ENCODE results near the gene SPRR3.

Gene SPRR3, protein sequence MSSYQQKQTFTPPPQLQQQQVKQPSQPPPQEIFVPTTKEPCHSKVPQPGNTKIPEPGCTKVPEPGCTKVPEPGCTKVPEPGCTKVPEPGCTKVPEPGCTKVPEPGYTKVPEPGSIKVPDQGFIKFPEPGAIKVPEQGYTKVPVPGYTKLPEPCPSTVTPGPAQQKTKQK

DNA sequence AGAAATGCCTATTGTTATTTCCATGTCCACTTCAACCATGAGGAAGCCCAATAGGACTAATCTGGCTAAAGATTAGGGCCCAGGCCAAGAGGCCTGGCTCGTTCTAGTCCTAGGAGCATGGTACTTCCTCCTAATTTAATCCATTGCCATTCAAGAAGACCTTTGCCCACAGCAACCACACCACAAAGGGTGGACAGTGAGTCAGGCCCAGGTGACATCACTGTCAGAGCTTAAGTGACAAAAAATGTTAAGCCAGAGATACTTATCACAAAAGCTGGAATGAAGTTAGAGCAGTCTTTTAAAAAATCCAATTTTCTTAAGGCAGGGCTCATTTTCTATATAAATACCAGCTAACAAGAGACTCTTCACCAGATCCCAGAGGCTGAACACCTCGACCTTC lies at the start of gene SPRR3:
TSS of gene SPRR3 (plus strand) at position 368 of the 400 bp plus-strand sequence. CDS start 1,272 bp downstream, outside the sequence.
- Histone ChIP-seq H3K4me1 (ENCODE audit: insufficient read depth, low read length) (peaks cover 7% of the 10 kb centered on the region; the same call in 1 of the 2 replicates), H3K36me3 (ENCODE audit: insufficient read depth, low read depth, low read length) (no peaks in the 10 kb centered on the region), H3K27ac (ENCODE audit: low read length) (no peak within 1 kb of the TSS), H3K4me3 (ENCODE audit: low read length) (no peak within 1 kb of the TSS), H3K27me3 (ENCODE audit: insufficient read depth, low read length) (no peaks in the 10 kb centered on the region), H3K9me3 (ENCODE audit: insufficient read depth, low read depth, low read length) (no peaks in the 10 kb centered on the region), H3K9ac (ENCODE audit: low read depth, low read length) (no peak within 1 kb of the TSS)

DNA sequence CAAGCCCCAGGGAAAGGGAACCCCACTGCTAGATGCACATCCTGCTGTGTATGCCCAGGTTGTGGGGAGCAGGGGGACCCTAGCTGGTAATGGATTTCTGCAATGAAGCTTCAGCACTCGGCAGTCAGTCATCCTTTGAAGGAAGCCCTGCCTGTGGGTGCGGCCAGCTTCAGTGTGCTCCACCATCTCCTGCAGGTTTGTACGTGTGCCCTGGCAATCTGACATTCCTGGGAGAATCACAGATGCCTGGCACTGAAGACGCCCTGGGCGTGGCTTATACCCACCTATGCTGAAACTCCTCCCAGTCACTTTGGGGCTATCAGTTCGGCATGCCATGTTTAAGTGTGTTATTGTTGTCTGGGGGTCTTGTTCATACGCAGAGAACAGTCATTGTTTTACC lies 47.8 kb upstream of the SPRR3 start:
- Histone ChIP-seq H3K4me1 (ENCODE audit: insufficient read depth, low read length) (no peaks in the 10 kb centered on the region), H3K9ac (ENCODE audit: low read depth, low read length) (no peak overlapping the region), H3K9me3 (ENCODE audit: insufficient read depth, low read depth, low read length) (no peaks in the 10 kb centered on the region; the same call in 1 of the 2 replicates), H3K36me3 (ENCODE audit: insufficient read depth, low read depth, low read length) (no peaks in the 10 kb centered on the region), H3K4me3 (ENCODE audit: low read length) (no peak overlapping the region), H3K27ac (ENCODE audit: low read length) (no peak overlapping the region), H3K27me3 (ENCODE audit: insufficient read depth, low read length) (no peaks in the 10 kb centered on the region)

DNA sequence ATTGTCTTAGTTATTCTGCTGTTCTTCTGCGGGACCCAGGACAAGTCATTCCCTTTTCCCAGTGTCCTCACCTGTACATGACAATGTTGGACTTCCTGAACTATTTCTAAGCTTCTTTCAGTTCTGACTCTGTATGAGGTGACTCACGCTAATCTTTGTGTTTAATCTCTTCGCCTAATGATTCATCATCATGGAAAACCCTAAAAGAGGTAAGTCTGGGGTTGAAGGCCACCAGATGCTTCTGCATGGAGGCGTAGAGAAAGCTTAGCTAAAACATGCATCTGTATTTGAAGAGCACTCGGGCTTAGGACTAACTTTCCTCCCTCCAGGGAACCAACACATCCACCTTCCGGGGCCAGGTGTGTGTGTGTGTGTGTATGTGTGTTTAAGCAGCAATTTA lies 47.1 kb upstream of the SPRR3 start:
- Histone ChIP-seq H3K27ac (ENCODE audit: low read length) (no peak overlapping the region), H3K4me3 (ENCODE audit: low read length) (no peak overlapping the region), H3K9me3 (ENCODE audit: insufficient read depth, low read depth, low read length) (no peaks in the 10 kb centered on the region; the same call in 1 of the 2 replicates), H3K36me3 (ENCODE audit: insufficient read depth, low read depth, low read length) (no peaks in the 10 kb centered on the region), H3K9ac (ENCODE audit: low read depth, low read length) (no peak overlapping the region), H3K27me3 (ENCODE audit: insufficient read depth, low read length) (no peaks in the 10 kb centered on the region), H3K4me1 (ENCODE audit: insufficient read depth, low read length) (no peaks in the 10 kb centered on the region)

DNA sequence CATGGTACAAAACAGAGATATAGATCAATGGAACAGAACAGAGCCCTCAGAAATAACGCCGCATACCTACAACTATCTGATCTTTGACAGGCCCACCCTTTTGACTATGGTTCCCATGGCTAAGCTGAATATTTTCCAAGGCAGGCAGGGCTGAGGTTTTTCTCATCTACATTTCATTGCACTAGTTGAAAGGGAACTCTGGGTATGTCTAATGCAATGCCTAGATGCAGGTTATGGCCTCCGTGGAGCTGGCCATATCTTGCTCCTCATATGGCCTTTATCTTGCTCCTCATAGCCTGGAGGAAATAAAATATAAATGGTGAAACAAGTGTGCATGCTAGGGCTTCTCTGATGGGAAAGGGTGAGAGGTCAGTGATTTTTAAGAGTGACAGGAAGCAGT lies 44.0 kb upstream of the SPRR3 start:
- H3K27me3 ChIP-seq (ENCODE audit: insufficient read depth, low read length) = no peaks in the 10 kb centered on the region; the same call in 1 of the 2 replicates
- H3K9ac ChIP-seq (ENCODE audit: low read depth, low read length) = no peak overlapping the region
- no peak overlapping the region for H3K4me3 ChIP-seq (ENCODE audit: low read length)
- no peaks in the 10 kb centered on the region for H3K9me3 ChIP-seq (ENCODE audit: insufficient read depth, low read depth, low read length)
- no peaks in the 10 kb centered on the region for H3K4me1 ChIP-seq (ENCODE audit: insufficient read depth, low read length)
- no peak overlapping the region for H3K27ac ChIP-seq (ENCODE audit: low read length)
- no peaks in the 10 kb centered on the region for H3K36me3 ChIP-seq (ENCODE audit: insufficient read depth, low read depth, low read length)

DNA sequence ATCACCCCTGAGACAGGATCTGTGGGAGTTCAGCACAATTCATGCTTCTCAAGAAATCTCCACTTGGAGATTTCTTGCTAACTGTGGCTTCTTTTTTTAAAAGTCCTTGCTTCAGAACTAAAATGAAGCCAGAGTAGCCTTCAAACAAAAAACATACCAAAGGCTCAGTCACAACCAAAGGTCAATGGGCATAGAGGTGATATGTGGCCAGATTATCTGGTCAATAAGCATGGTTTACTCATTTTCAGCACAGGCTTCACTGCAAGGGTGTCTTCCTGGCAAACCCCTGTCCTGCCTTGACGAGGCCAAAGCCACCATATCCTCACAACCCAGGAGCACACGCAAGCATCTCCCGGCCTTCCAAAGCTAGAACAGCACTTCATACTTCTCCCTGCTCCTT lies 42.3 kb upstream of the SPRR3 start:
- Histone ChIP-seq H3K9me3 (ENCODE audit: insufficient read depth, low read depth, low read length) (no peaks in the 10 kb centered on the region), H3K27ac (ENCODE audit: low read length) (no peak overlapping the region), H3K4me1 (ENCODE audit: insufficient read depth, low read length) (no peaks in the 10 kb centered on the region), H3K36me3 (ENCODE audit: insufficient read depth, low read depth, low read length) (no peaks in the 10 kb centered on the region), H3K27me3 (ENCODE audit: insufficient read depth, low read length) (no peaks in the 10 kb centered on the region; the same call in 1 of the 2 replicates), H3K9ac (ENCODE audit: low read depth, low read length) (no peak overlapping the region), H3K4me3 (ENCODE audit: low read length) (no peak overlapping the region)

DNA sequence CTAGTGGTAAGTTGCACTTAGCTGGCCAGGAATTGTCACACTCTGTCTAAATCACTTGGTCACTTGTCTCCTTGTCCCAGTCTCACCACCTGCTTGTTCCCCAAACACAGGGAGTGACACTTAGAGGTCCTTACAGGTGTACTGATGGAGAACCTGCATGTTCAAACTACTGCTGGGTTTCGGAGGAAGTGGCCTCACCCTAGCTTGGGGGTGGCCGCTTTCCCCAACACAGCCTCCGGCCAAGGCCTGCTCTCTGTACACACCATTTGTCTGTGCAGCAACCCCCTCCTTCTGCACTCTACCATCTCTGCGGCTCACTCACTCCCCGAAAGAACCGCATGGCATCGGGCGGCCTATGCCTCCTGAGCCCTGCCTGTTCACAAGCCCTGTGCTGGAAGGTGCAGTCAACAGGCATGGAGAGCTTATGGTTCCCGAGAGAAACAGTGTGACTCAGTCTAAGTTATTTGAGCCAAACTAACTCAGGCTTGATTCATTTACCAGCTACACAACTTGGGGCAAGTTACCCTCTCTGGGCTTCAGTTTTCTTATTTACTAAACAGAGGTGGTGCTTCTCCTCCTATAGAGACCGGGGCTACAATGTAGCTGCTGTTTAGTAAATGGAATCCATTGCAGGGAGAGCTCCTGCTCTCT lies 41.6 kb upstream of the SPRR3 start:
- Histone ChIP-seq H3K4me1 (ENCODE audit: insufficient read depth, low read length) (no peaks in the 10 kb centered on the region), H3K27me3 (ENCODE audit: insufficient read depth, low read length) (no peaks in the 10 kb centered on the region; the same call in 1 of the 2 replicates), H3K4me3 (ENCODE audit: low read length) (no peak overlapping the region), H3K9me3 (ENCODE audit: insufficient read depth, low read depth, low read length) (no peaks in the 10 kb centered on the region), H3K36me3 (ENCODE audit: insufficient read depth, low read depth, low read length) (no peaks in the 10 kb centered on the region), H3K27ac (ENCODE audit: low read length) (no peak overlapping the region), H3K9ac (ENCODE audit: low read depth, low read length) (no peak overlapping the region)

DNA sequence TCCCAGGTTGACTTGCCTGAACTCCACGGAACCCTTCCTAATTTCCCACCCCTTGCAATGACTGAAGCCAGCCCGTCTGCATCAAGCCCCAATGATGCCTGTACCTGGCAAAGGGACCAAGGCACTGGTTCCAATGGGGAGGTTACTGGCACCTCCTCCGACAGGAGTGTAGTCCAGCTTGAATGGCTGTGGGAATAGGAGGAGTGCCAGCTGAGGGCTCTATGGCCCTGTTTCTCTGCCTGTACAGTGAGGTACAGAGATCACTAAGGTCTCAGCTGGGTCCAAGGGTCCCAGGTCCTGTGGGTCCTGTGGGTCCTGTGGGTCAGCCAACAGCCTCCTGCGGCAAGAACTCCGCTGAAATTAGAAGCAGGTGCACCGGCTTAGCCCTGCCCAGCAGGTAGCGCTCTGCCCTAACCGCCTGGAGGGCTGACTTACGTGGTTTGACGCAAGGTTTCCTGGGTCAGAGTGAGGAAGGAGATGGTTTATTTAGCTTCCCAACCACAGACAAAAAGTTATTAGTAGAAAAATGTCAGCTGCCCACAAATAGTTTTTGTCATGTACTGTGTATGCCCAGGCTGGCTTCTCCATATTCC lies 41.0 kb upstream of the SPRR3 start:
- Histone ChIP-seq H3K4me3 (ENCODE audit: low read length) (no peak overlapping the region), H3K9ac (ENCODE audit: low read depth, low read length) (no peak overlapping the region), H3K27me3 (ENCODE audit: insufficient read depth, low read length) (no peaks in the 10 kb centered on the region; the same call in 1 of the 2 replicates), H3K27ac (ENCODE audit: low read length) (no peak overlapping the region), H3K36me3 (ENCODE audit: insufficient read depth, low read depth, low read length) (no peaks in the 10 kb centered on the region), H3K9me3 (ENCODE audit: insufficient read depth, low read depth, low read length) (no peaks in the 10 kb centered on the region), H3K4me1 (ENCODE audit: insufficient read depth, low read length) (no peaks in the 10 kb centered on the region)

DNA sequence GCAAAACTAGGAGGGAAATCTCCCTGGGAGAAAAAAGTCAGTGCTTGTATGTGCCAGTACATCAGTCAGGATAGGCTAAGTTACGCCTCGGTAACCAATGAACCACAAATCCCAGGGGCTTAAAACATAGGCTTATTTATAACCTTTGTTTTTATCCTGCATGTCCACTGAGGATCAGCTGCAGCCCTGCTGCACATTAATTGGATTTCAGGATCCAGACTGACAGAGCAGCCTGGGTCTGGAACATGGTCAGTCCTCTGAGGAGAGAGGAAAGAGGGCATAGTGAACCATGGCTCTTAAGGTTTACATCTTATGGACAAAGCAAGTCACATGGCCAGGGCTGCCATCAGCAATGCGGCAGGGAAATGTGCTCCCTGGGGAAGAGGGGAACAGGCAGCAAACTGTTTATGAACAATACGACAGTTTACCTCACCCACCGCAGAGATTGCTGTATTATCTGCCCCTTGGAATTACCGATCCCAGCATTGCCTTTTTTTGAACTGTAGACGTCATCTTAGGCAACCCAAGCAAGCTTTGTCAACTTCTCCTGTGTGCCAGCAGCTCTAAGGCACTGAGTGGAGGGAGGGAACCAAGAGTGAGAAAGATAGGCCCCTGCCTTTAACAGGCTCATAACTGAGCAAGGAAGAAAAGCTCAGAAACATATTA lies 40.2 kb upstream of the SPRR3 start:
- Histone ChIP-seq H3K27ac (ENCODE audit: low read length) (no peak overlapping the region), H3K9me3 (ENCODE audit: insufficient read depth, low read depth, low read length) (no peaks in the 10 kb centered on the region), H3K4me1 (ENCODE audit: insufficient read depth, low read length) (no peaks in the 10 kb centered on the region), H3K27me3 (ENCODE audit: insufficient read depth, low read length) (no peaks in the 10 kb centered on the region; the same call in 1 of the 2 replicates), H3K9ac (ENCODE audit: low read depth, low read length) (no peak overlapping the region), H3K4me3 (ENCODE audit: low read length) (no peak overlapping the region), H3K36me3 (ENCODE audit: insufficient read depth, low read depth, low read length) (no peaks in the 10 kb centered on the region)

DNA sequence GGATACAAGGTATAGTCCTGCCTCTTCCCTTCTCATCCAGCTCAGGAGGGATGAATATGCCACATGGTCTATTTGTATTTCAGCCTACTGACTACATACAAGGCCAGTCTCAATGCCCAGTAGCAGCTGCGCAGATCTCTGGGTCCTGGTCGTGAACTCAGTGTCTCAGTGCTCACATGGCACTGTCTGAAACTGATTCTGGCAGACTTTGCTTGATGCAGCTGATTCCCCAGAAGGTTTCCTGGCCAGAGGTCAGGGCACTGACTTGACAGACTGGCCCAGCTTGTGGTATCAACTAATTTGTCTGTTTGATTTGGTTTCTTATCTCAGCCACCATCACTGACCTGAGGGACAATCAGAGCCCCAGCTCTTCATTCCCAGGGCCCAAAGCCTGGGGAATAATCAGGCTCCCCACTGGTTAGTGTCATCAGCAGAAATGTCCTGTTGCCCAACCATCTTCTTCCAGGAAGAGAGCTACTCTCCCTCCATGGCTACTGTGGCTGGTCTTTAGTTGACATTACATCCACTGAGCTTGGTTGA lies 38.6 kb upstream of the SPRR3 start:
- no peaks in the 10 kb centered on the region; the same call in 1 of the 2 replicates for H3K27me3 ChIP-seq (ENCODE audit: insufficient read depth, low read length)
- H3K27ac ChIP-seq (ENCODE audit: low read length) = no peak overlapping the region
- H3K9me3 ChIP-seq (ENCODE audit: insufficient read depth, low read depth, low read length) = no peaks in the 10 kb centered on the region
- H3K4me3 ChIP-seq (ENCODE audit: low read length) = no peak overlapping the region
- no peaks in the 10 kb centered on the region for H3K4me1 ChIP-seq (ENCODE audit: insufficient read depth, low read length)
- no peaks in the 10 kb centered on the region for H3K36me3 ChIP-seq (ENCODE audit: insufficient read depth, low read depth, low read length)
- no peak overlapping the region for H3K9ac ChIP-seq (ENCODE audit: low read depth, low read length)

DNA sequence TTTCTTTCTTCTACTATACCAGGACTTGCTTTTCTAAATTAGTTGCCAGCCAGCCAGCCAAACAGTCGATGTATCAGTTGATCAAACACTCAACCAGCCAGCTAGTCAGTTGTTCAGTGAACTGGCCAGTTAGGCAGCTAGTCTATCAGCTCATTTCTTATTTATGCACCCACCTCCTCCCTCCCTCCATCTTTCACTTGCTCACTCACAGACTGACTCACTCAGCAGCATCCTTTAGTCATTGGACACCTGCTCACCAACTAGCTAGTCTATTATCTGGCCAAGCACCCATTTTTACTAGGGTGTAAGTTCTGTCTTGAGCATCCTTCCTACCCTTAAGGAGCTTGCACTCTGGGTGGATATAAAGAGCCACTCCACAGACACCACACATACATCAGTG lies 37.0 kb upstream of the SPRR3 start:
- Histone ChIP-seq H3K9ac (ENCODE audit: low read depth, low read length) (no peak overlapping the region), H3K4me1 (ENCODE audit: insufficient read depth, low read length) (no peaks in the 10 kb centered on the region), H3K4me3 (ENCODE audit: low read length) (no peak overlapping the region), H3K36me3 (ENCODE audit: insufficient read depth, low read depth, low read length) (no peaks in the 10 kb centered on the region), H3K27ac (ENCODE audit: low read length) (no peak overlapping the region), H3K9me3 (ENCODE audit: insufficient read depth, low read depth, low read length) (no peaks in the 10 kb centered on the region), H3K27me3 (ENCODE audit: insufficient read depth, low read length) (no peaks in the 10 kb centered on the region; the same call in 1 of the 2 replicates)

DNA sequence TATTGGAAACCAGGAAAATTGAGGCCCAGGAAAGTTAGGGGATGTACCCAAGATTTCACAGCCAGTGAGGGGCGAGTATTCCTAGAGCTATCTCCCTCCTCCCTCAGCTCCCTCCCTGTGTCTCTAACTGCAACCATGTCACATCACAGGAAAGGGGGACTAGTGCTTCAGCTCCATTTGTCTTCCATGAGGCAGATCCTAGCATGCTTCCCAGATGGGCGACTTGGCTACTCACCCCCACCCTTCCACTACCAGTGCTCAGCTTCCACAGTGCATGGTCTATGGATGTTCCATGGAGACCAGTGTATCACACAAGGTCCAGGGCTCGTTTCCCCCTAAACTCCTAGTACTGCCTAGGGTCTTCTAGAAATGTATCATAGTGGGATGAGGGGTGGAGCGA lies 35.7 kb upstream of the SPRR3 start:
- H3K4me1 ChIP-seq (ENCODE audit: insufficient read depth, low read length) = no peaks in the 10 kb centered on the region
- H3K36me3 ChIP-seq (ENCODE audit: insufficient read depth, low read depth, low read length) = no peaks in the 10 kb centered on the region
- H3K27ac ChIP-seq (ENCODE audit: low read length) = no peak overlapping the region
- H3K9ac ChIP-seq (ENCODE audit: low read depth, low read length) = no peak overlapping the region
- H3K9me3 ChIP-seq (ENCODE audit: insufficient read depth, low read depth, low read length) = no peaks in the 10 kb centered on the region
- no peak overlapping the region for H3K4me3 ChIP-seq (ENCODE audit: low read length)
- H3K27me3 ChIP-seq (ENCODE audit: insufficient read depth, low read length) = no peaks in the 10 kb centered on the region
